Kidney epithelial cell (primary cell): ENCODE measurements around the gene SIPA1L3. TPM values are rescaled to one million over a fixed set of nuclear protein-coding genes. Genes with fewer than 3 reads are reported as not detected.

Source experiments
- DNase-seq: peaks from one replicate; pipeline ENCODE4 v3.0.0-alpha.2; 2010; ENCODE audit warnings: low read depth
- H3K27me3 ChIP-seq: 2 replicates; pipeline ENCODE4 v1.6.0; 2011; ENCODE audit warnings: low read length; ENCODE audit not compliant: control insufficient read depth, insufficient read depth
- H3K36me3 ChIP-seq: 2 replicates; pipeline ENCODE4 v1.5.1; 2011; ENCODE audit warnings: low read length; ENCODE audit not compliant: control insufficient read depth, insufficient read depth
- H3K4me3 ChIP-seq: 2 replicates; pipeline ENCODE4 v1.5.1; 2011; ENCODE audit warnings: low read depth, mild to moderate bottlenecking, control low read depth, low read length
- total RNA-seq: library from RNA; depleted of rRNA; stranded (reverse); fragments of >200 nt; gene quantifications from 2 replicates; pipeline ENCODE4 v1.2.3, GENCODE V29; 2015
- TF ChIP-seq, protein P1 (sequence below): IDR thresholded peaks from 2 replicates; pipeline ENCODE4 v1.5.1; 2011; ENCODE audit warnings: mild to moderate bottlenecking, moderate library complexity, low read length, control low read depth, inconsistent platforms; ENCODE audit not compliant: insufficient read depth, poor library complexity, severe bottlenecking

Gene SIPA1L3
- total RNA-seq, 1 donor from 2014 or later, result 40.4 TPM

- TF ChIP-seq, protein P1, sequence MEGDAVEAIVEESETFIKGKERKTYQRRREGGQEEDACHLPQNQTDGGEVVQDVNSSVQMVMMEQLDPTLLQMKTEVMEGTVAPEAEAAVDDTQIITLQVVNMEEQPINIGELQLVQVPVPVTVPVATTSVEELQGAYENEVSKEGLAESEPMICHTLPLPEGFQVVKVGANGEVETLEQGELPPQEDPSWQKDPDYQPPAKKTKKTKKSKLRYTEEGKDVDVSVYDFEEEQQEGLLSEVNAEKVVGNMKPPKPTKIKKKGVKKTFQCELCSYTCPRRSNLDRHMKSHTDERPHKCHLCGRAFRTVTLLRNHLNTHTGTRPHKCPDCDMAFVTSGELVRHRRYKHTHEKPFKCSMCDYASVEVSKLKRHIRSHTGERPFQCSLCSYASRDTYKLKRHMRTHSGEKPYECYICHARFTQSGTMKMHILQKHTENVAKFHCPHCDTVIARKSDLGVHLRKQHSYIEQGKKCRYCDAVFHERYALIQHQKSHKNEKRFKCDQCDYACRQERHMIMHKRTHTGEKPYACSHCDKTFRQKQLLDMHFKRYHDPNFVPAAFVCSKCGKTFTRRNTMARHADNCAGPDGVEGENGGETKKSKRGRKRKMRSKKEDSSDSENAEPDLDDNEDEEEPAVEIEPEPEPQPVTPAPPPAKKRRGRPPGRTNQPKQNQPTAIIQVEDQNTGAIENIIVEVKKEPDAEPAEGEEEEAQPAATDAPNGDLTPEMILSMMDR, result no peak
Observed at GRCh38 chr19:38172001-38172400, 265.0 kb downstream of the SIPA1L3 start.

DNA sequence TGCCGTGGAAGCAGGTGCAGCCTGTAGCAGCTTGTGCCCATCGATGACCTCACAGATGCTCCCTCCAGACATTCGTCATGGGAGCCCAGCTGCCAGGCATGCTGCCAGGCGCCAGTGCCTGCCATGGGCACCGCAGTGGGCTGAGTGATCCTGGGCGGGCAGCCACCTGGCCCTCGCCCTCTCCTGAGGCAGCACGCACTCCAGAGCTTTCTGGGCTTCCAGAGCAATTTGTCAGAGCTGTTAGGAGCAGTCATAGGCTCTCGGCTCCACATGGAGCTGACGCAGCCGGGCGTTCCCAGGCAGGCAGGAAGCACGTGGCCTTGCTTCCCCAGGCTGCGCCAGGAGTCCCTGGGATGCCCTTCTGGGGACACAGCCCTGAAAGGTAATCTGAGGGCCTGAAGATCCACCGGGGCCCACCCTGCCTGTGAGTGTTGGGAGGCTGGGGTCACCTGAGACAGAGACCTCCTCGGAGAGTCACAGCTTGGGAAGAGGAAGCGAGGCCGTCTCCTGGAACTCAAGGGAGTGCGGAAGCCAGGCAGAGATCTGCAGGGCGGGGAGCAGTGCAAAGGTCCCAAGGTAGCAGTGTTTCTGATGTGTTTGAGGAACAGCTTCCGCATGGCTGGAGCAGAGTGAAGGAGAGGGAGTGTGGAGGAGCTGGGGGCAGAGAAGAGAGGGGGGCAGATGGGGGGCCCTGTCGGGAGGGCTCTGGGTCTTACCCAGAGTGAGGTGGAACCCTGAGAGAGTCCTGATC, 266.5 kb downstream of the SIPA1L3 start:
- DNase-seq, result no peak
- TF ChIP-seq, protein P1, result no peak
- no peak overlapping the region for H3K4me3 ChIP-seq
- no peaks in the 10 kb centered on the region for H3K27me3 ChIP-seq
- peaks cover 2% of the 10 kb centered on the region for H3K36me3 ChIP-seq

More at GRCh38 chr19:38172001-38172400, 265.0 kb downstream of the SIPA1L3 start:
- Histone ChIP-seq H3K4me3 (no peak overlapping the region), H3K36me3 (peaks cover 2% of the 10 kb centered on the region), H3K27me3 (no peaks in the 10 kb centered on the region)
- DNase-seq, result no peak

GRCh38 chr19:38175422-38175821, 268.4 kb downstream of the SIPA1L3 start:
- H3K4me3 ChIP-seq, result no peak overlapping the region
- H3K27me3 ChIP-seq, result no peaks in the 10 kb centered on the region
- H3K36me3 ChIP-seq, result no peaks in the 10 kb centered on the region
- TF ChIP-seq, protein P1, result no peak
- DNase-seq, result no peak

DNA sequence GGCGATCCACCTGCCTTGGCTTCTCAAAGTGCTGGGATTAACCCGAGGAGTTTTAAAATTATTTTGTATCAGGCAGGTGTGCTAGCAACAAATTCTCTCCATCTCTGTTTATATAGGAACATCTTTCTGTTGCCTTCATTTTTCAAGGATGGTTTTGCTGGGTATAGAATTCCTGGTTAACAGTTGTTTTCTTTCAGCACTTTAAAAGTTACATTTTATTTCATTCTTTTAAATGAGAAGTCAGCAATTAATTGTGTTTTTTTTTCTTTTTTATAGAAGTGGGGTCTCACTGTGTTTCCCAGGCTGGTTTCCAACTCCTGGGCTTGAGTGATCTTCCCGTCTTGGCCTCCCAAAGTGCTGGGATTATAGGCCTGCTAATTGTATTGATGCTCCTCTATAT, 273.1 kb downstream of the SIPA1L3 start:
- TF ChIP-seq, protein P1, result no peak
- no peak for DNase-seq
- Histone ChIP-seq H3K36me3 (no peaks in the 10 kb centered on the region), H3K4me3 (no peak overlapping the region), H3K27me3 (no peaks in the 10 kb centered on the region)

- TF ChIP-seq, protein P1, result no peak
- Histone ChIP-seq H3K4me3 (no peak overlapping the region), H3K36me3 (no peaks in the 10 kb centered on the region), H3K27me3 (no peaks in the 10 kb centered on the region)
- DNase-seq, result no peak
Observed at GRCh38 chr19:38182536-38183210, 275.7 kb downstream of the SIPA1L3 start.
